SKM-1 treated with dmso at 0.1 percent for 144 hours (cell line): ENCODE measurements around the gene ANO8.
A peak's percentile ranks its signal among the peaks of the same experiment; 100 is the strongest.
"Not testable (repeated sequence)": the region's sequence is repeated elsewhere in the genome, so short reads cannot be mapped to it uniquely, and the experiment has no call there.

ENCODE experiments used
- DNase-seq: peaks from one replicate; lab custom pipeline; 2025; ENCODE audit not compliant: unreplicated experiment; lab: John Stamatoyannopoulos, UW

Gene ANO8

DNA sequence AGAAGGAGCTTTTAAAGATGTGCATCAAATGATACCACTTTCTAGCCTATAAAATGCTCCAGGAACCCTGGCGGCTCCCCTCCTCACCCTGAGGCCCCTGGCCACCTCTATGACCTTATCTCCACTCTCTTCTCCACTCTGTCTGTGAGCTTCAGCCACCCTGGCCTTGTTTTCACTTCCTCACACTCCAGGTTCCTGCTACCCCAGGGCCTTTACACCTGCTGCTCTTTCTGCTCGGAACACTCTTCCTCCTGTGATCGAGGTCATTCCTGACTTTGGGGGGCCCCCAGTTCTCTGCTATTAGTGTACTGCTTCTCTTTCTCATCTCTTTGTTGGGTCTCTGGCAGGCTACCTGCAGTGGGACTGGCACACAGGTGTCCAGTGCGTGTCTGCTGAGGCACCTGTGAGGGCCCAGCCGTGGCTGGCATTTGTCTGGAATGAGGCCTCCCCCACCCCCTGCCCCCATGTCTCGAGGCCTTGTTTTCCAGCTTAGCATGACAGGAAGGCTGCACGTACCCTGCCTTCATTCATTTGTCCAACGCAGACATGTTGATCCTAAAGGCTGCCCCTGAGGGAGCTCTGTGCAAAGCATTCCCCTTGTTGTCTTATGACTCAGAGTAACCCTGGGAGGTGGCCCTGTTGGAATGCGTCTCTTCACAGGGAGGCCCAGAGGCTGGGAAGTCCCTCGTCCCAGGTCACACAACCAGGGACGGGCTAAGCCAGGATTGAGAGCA, 23.0 kb downstream of the ANO8 start:
- DNase-seq = no peak

DNA sequence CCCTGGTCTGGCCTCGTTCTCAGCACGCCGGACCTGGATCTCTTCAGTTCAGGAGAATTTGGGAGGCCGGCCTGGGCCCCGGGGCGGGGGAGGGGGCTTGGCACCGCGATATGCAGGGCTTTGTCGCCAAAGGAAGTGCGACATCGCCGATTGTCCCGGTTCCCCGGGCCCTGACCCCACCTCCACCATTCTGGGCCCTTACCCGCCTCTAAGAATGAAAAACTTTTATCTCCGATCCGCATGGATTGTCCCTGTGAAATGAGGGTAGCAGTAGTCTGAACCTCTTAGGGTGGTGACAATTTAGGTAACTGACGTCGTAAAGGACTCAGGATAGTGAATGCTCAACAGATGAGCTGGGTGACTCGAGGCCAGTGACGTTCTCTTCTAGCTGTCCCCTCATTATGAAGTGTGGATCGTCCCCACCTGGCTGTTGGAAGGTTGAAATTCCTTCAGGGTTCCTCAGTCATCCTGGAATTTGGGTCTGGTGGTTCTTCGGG, 24.6 kb downstream of the ANO8 start:
- DNase-seq = no peak

DNA sequence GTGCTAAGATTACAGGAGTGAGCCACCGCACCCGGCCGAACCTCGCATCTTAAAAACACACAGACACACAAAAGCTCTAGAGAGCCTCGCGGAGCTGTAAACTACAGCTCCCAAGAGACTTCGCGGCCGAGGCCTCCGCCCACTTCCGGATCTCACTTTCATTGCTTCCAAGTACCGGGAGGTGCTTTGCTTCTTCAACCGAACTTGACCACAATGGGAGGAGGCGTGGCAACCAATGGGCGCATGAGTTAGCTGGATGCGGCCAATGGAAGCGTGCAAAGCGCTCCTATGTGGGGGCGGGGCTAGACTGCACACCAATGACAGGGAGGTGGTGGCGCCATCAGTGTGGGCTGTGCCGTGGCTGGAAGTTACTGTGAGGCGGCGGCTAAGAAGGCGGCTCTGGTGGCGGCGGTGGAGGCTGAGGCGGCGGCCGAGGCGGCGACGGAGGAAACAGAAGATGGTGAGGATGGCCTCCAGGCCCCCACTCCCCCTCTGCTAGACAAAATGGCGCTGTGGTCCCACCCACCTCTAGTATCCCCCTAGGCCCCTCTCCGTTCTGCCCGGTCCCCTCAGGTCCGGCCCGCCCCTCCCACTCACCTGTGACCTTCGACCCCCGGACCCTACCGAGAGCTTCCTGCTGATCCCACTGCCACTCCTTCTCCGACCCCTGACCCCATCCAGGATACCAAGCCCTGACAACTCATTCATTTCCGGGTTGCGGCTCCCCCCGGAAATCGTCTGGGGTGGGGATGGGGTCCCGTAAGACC, 25.3 kb downstream of the ANO8 start, which contains the start of gene DDA1:
Gene DDA1 (plus strand): TSS at position 366 of the 767 bp plus-strand sequence. CDS start 92 bp downstream, at position 458.
- DNase-seq = peak; percentile 100

DNA sequence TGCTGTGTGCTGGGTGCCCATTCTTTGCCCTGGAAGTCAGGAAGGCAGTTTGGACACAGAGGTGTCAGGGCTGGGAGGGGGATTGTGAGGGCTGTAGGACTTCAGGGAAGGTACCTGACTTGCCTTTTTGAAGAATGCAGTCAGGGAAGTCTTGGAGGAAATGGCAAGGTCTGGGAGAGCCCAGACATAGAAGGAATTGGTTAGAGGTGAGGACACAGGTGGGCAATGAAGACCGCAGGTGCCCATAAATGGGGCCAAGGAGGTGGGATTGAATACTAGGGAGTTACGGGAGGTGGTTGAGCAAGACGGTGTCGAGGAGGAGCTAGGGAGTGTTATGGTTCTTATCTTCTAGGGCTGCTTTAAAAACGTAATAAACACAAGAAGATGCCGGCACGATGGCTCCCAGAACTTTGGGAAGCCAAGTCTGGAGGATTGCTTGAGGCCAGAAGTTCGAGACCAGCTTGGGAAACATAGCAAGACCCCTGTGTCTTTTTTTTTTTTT, 26.7 kb downstream of the ANO8 start:
- no peak for DNase-seq

DNA sequence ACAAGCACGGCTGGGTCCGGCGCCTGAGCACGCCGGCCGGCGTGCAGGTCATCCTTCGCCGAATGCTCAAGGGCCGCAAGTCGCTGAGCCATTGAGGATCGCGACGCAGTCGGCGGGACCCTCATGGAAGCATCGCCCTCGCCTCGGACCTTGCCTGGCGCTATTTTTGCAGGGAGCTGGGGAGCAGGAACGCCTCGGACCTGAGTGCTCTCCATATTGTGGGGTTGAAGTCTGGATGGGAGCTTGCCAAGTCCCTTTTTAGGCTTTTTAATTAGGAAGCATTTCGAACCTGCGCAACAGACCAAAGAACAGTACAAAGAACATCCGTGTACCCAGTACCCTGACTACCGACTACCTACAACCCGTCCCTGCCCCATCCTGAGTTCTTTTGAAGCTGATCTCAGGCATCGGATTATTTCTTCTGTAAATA, 28.4 kb downstream of the ANO8 start:
- DNase-seq = no peak

DNA sequence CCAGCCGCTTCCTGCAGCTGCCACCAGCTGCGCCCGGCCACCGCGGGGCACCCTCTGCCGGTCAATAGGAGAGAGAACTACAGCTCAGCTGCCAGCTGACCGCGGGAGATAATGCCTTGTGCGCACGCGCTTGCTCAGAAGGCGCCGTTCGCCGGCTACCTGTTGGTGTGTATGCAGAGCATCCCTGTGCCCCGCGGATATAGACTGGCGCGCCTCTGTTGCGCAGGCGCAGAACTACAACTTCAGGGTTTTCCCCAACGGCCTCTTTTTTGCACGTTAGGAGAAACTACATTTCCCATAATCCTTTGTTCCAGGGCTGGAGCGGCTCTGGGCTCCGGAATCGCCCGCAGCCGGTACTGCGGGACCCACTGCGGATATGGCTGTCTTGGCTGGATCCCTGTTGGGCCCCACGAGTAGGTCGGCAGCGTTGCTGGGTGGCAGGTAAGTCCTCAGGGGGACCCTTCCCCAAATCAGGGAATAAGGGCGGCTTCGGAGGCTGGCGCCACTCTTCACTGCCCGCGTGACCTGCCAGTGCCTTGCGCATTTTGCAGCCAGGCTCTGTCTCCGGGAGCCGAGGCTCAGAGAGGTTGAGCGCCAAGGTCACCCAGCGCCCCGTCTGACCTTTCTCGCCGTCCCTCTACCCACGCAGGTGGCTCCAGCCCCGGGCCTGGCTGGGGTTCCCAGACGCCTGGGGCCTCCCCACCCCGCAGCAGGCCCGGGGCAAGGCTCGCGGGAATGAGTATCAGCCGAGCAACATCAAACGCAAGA, 29.0 kb downstream of the ANO8 start, which contains the start of gene MRPL34:
Gene MRPL34 (plus strand): TSS at position 356 of the 768 bp plus-strand sequence. CDS start 21 bp downstream, at position 377.
- DNase-seq = peak; percentile 99

DNA sequence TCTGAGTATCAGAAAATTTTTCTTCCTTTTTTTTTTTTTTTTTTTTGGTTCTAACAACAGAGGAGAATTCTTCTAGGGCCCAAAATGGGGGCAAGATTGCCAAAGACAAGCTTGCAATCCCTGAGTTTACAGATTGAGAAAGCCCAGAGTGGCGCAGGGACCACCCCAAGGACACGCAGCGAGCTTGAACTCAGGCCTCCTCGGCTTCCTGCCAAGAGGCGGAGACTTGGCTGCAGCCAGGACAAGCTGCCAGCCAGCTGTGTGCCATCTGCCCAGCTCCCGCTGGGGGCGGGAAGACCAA, 29.5 kb downstream of the ANO8 start:
- DNase-seq = no peak

DNA sequence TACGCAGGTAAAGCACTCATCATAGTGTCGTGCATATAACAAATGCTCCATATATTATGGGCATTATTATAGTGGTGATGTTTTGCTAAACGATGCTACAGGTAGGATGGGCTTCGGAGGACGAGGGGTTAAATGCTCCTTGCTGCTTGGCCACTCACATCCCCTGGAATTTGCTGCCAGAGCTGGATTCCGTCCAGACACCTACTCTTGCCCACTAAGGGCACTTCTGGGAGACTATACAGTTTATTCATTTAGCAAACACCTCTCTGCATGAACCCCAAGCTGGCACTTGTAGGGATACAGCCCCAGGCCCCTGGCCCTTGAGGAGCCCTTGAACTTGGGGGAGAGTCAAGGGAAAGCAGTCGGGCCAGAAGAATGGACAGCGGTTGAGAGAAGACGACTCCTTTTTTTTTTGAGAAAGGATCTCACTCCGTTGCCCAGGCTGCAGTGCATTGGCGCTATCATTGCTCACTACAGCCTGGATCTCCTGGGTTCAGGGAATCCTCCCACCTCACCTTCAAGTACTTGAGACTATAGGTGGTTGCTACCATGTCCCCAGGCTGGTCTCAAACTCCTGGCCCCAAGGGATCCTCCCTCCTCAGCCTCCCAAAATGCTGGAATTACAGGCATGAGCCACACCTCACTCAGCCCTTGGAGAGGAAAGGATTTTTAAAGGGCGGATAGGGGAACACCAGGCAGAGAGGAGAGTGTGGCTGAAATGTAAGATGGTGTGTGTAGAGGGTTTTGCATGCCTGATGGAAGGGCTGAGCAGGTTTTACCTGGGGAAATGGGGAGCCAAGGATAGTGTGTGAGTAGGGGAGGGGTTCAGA, 30.1 kb downstream of the ANO8 start:
- DNase-seq = no peak

DNA sequence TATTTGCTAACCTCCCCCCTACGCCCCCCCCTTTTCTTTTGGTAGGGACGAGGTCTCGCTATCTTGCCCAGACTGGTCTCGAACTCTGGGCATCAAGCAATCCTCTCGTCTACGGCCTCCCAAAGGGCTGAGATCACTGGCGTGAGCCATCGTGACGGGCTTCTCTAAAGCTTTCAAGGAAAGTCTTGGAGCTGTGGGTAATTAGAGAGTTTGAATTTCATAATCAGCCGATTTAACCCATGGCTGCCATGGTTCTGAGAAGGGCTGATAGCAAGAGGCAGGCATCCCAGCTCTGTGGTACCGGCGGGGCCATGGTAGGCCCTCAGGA, 30.8 kb downstream of the ANO8 start:
- no peak for DNase-seq

DNA sequence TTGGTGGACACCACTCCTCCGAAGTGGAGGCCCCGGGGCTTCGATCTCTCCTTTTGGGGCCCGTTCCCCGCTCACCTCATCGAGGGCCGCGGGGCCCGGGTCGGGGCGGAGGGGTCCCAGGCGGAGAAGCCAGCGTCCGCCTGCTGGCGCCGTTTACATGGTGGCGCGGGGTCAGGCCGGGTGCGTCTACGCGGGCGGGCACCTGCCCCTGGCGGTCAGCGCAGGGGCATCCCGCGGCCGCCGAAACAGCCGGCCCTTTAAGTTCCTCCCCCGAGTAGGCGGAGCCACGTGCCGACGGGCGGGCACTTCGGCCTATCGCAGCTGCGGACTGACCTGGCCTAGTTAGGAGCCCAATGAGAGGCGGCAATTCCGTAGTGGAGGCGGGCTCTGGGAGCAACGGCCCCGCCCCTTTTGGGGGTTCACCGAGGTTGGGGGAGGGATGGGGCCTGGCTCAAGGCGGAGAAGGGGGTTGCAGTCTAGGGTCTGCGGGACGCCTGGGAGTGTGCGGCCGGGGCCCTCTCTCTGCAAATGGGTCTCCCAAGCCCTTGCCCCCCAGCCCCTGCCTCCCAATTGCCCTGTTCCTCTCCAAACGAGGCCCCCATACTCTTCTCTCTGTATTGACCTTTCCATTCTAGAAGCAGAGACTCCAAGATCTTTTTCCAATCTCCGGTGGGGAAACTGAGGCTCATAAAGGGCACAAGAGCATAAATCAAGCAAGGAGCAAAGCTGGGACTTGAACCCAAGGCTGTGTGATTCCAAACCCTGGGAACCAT, 31.3 kb downstream of the ANO8 start, which contains the start of gene ABHD8:
Gene ABHD8 (minus strand): TSS at position 259 of the 773 bp plus-strand sequence. CDS start 1,809 bp downstream, outside the sequence.
- DNase-seq = peak; percentile 95

DNA sequence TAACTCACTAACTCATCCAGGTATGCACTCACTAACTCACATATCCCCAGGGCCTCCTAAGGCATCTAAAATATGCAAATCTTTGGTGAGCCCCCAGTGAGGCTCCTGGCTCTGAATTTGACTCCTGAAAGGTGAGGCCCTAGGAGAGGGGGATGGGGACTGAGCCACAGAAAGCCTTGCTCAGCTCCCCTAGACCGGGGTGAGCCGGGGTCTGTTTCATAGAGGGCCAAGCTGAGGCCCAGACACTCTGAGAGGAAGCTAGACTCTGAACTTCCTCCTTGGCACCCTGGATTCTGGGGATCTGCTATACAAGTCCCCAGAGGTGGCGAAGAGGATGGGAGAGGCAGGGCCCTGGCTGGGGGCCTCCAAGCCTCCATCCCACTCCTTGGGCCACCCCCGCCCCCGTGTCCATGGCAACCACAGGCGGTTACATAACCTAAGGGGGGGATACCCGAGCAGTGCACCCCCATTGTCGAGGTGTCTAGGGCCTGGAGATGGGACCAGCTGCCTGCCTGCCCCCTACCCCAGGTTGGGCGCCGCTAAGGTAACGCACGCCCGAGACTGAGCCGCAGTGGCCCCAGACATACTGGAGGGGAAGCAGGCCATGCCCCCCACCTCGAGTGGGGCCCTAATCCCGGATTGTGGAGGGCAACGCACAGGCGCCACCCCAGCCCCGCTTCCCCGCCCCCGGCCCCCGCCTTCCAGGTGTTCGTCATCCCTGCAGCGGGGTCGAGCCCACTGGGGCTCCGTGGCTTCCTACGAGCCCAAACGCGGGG, 32.1 kb downstream of the ANO8 start:
- DNase-seq = peak; percentile 53

DNA sequence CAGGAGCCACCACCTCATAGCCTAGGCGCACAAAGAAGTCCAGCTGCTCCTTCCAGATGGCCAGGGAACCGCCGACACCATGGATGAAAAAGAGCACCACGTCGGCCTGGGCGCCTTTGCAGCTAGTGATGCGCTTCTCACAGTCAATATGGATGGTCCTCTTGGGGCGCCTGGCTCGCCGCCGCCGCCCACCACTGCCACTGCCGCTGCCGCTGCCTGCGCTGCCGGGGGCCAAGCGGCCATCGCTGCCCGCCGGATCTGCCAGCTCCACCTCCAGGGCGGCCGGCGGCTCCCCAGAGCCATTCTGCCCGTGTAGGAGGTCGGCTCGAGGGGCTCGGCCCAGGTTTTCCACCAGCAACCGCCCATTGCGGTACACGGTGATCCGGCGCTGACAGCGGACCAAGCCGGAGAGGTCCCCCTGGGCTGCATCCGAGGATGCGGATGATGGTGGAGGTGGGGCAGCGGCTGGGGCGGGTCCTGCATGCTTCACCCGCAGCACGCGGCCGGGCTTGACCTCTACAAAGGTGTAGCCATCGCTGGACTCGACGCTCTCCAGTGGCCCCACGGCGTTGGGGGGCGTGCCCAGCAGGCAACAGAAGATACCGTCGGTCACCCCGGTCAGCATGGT, 33.5 kb downstream of the ANO8 start:
- no peak for DNase-seq

DNA sequence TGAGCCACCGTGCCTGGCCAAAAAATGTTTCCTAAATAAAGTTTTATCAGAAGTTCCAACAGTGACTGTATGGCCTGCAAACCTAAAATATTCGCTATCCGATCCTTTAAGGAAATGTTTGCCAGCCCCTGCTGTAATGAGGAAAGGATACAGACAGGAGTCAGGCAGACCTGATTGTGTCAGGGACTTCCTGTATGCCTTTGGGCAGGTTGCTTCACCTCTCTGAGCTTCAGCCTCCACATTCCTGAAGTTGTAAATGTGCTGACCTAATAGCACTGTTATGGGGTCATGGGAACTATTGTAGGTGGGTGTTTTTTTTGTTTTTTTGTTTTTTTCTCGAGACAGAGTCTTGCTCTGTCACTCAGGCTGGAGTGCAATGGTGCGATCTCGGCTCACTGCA, 37.7 kb downstream of the ANO8 start:
- DNase-seq = no peak

DNA sequence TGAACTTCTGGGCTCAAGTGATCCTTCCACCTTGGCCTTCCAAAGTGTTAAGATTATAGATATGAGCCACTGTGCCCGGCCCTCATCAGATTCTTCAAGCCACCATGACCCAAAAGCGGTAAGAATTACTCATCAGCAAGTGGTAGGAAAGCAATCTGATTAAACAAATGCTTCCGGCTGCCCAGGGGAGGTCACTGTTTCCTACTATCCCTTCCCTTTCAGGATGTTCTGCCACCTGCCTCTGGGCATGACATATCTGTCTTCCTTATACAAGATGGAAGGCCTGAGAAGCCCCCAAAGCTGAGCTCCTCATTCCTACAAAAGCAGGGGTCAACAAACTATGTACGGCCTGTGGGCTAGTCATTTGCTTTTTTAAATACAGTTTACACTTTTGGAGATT, 38.4 kb downstream of the ANO8 start:
- DNase-seq = no peak

DNA sequence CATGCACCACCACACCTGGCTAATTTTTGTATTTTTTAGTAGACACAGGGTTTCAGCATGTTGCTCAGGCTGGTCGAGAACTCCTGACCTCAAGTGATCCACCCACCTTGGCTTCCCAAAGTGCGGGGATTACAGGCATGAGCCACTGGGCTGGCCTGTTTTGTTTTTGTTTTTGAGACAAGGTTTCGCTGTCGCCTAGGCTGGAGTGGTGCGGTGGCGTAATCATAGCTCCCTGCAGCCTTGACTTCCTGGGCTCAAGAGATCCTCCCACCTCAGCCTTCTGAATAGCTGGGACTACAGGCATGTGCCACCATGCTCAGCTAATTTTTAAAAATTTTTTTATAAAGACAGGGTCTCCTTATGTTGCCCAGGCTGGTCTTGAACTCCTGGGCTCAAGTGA, 39.1 kb downstream of the ANO8 start:
- not testable (repeated sequence) for DNase-seq

DNA sequence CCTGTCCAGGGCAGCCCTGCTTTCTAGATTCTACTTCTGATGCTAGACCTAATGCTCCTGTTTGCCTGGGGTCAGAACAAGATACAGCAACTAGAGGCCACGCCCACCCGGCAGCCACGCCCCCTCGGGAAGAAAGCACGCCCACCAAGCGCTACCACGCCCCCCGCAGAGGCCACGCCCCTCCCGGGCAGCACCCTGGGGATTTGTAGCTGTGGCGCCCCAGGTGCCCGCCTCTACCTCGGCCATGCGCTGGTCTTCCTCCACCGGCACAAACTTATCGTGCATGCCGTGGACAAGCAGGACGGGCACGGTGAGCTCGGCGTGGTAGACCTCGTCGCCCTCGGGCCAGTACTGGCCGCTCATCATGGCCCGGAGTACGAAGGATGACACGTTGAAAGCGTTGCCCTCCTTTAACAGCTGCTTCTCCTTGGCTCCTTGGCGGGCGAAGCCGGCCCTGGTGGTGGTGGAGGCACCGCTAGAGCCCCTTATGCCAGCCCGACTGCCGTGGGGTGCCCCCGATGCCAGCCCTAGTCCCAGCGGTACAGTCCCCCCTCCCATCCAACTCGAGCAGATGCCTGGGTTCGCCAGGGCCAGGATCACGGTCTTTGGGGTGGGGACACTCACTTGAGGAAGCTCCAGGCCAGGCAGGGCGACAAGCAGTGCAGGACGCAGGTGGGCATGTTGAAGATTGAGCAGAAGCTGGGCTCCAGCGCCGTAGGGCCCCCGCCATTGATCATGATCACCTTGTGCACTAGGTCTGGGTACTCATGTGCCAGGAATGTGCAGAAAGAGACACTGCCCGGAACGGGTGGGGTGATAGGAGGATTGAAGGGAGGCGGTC, 40.4 kb downstream of the ANO8 start:
- DNase-seq = no peak

DNA sequence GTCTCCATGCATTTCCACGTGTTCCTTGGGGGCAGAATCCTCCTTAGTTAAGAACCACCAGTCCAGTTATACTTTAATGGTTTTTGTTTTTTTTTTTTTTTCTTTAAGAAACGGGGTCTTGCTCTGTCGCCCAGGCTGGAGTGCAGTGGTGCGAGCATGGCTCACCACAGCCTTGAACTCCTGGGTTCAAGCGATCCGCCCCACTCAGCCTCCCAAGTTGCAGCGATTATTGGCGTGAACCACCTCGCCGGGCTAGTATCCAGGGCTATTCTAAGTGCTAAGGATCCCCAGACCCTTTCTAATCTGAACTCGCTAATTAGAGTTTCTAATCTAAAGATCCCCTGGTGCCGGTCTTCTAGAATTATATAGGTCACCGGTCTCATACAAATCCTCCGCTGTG, 41.0 kb downstream of the ANO8 start:
- no peak for DNase-seq
